ENCODE results near the gene IMPDH1.

Gene IMPDH1

DNA sequence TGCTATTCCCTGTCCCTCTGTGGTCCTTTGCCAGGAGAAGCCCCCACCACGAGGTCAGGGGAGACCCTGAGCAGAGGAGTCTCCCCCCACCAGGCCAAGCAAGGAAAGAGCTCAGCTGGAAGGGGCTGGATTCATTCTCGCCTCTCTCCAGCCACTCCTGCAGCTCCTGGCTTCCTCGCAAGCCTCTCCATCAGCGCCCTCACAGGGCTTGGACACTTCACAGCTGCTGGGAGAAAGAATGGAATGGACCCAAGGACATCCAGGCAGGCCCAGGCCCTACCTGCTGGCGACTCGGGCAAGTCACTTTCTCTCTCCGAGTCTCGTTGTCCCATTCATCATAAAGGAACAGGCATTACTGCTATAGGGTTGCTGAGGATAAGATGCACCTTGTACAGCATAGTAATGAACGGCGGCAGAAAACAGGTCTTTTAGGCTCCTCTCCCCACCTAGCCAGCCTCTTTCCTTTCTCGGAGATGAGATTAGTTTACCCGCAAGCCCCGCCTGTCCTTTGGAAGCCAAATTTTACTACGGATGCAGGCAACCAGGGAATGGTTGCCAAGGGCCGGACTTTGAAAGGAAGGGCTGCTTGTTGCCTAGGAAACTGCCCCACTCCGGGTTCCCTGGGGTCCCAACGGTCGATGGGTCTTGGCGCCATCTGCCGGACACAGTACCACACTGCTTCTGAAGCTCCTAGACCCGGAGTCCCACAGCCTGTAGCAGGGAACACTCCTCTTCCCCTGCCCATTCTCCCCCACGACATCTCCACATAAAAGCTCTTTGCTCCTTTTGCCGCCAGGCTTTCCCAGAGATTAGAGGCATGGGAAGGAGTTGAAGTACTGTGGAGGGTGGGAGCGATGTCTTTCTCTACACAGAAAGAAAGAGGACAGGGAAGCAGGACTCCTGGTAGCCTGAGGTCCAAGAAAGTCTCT, 22.3 kb downstream of the IMPDH1 start:
- peak; percentile 98 for DNase-seq (ENCODE audit: low spot score)

- DNase-seq (ENCODE audit: low spot score): no peak
These were observed 23.5 kb downstream of the IMPDH1 start for GRCh38 chr7:128385988-128386925.

DNA sequence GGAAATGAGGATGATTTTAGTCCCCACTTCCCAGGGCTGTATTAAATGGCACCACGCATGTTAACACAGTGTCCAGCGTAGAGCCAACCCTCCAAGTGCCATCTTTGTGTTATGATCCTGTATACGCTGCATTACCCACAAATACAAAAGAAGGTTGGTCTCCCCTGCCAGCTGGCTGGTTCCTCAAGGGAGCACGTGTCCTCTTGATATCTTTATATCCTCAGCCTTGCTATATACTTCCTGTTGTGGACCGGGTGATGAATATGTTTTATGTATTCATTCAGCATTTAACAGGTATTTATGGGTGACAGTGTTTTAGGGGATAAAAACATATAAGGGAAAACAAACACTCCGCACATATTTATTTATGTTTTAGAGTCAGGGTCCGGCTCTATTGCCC, 25.1 kb downstream of the IMPDH1 start:
- DNase-seq (ENCODE audit: low spot score): no peak

DNA sequence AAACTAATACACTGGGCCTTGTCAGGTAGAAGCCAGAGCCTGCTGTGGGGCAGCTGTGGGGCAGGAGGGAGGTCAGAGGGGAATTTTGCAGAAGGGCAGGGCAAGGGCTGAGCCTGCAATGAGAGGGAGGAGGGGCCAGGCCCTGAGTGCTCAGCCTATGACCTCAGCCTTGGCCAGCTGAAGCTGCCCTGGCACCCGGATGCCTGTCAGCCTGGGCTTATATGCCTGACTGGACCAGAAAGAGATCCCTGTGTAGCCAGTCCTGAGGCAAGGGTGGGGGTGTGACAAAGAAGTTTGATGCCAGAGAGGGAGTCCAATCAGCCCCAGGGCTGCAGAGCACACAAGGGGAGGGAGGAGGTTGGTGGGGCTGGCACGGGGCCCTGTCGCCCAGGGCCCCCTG, 26.0 kb downstream of the IMPDH1 start:
- DNase-seq (ENCODE audit: low spot score): no peak

- peak; percentile 70 for DNase-seq (ENCODE audit: low spot score)
These were observed 28.5 kb downstream of the IMPDH1 start for GRCh38 chr7:128381161-128381821.

- DNase-seq (ENCODE audit: low spot score): no peak
These were observed 29.2 kb downstream of the IMPDH1 start for GRCh38 chr7:128380483-128381106.

DNA sequence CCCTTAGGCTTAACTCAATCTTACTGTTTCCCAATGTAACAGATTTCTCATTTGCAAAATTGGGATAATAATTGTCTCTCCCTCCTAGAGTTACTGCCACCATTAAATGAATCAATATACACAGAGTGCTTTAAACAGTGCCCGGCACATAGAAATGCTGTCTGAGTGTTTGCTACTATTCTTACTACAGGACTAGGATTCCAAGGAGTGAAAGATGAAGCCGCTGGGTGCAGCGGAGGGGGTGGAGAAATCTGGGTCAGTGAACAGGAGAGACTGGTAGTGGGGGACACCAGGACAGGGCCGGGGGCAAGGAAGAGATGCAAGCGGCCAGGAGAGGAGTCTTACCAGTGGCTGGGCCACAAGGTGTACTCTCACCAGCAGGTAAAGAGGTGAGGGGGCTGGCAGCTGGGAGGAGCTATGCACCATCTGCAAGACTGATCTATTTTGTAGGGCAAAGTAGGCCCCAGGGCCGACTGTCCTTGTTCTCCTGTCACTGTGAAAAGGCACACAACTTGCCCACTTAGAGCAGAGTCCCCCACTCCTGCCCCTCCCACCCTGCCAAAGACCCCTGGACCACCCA, 29.8 kb downstream of the IMPDH1 start:
- DNase-seq (ENCODE audit: low spot score): no peak

- DNase-seq (ENCODE audit: low spot score): no peak
These were observed 31.1 kb downstream of the IMPDH1 start for GRCh38 chr7:128378637-128379036.

- DNase-seq (ENCODE audit: low spot score): no peak
These were observed 33.7 kb downstream of the IMPDH1 start for GRCh38 chr7:128376077-128376476.

GRCh38 chr7:128374041-128374440, 35.7 kb downstream of the IMPDH1 start:
- DNase-seq (ENCODE audit: low spot score): no peak

- no peak for DNase-seq (ENCODE audit: low spot score)
These were observed 36.2 kb downstream of the IMPDH1 start for GRCh38 chr7:128373606-128374005.

DNA sequence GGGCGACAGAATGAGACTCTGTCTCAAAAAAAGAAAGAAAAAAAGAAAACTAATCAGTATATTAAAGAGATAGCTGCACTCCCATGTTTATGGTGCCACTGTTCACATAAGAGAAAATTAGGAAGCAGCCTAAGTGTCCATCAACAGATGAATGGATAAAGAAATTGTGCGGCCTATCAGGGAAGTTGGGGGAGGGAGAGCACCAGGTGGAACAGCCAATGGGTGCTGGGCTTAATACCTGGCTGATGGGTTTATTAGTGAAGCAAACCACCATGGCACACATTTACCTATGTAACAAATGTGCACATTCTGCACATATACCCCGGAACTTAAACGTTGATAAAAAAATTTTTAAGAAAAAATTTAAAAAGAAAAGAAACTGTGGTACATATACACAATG, 39.3 kb downstream of the IMPDH1 start:
- no peak for DNase-seq (ENCODE audit: low spot score)

DNA sequence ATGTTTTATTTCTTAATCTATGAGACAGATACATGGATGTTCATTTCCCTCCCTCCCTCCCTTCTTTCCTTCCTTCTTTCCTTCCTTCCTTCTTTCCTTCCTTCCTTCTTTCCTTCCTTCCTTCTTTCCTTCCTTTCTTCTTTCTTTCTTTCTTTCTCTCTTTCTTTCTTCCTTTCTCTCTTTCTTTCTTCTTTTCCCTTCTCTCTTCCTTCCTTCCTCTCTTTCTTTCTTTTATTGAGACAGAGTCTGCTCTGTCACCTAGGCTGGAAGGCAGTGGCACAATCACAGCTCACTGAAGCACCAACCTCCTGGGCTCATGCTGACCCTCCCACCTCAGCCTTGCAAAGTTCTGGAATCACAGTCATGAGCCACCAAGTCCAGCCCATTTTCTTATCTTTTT, 42.8 kb downstream of the IMPDH1 start:
- DNase-seq (ENCODE audit: low spot score): no peak

DNA sequence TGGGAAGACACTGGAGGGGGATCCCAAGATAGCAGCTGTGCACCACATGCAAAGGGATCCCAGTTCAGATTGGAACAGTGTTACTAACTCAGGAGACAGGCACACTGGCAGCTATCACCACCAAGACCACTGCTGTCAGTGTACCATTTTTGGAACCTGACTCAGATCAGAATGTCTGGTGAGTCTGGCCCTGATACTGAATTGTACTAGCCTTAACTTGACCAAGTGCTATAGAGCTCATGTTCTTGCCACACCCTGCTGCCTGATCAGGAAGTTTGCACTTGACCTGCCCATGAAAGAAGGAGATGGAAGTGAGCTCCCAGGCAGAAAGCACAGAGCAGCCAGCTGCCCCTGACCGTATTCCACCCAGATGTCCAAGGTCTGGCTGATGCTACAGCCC, 43.5 kb downstream of the IMPDH1 start:
- DNase-seq (ENCODE audit: low spot score): peak; percentile 9

- DNase-seq (ENCODE audit: low spot score): no peak
These were observed 44.4 kb downstream of the IMPDH1 start for GRCh38 chr7:128365432-128365831.

- no peak for DNase-seq (ENCODE audit: low spot score)
These were observed 45.5 kb downstream of the IMPDH1 start for GRCh38 chr7:128364166-128364870.

DNA sequence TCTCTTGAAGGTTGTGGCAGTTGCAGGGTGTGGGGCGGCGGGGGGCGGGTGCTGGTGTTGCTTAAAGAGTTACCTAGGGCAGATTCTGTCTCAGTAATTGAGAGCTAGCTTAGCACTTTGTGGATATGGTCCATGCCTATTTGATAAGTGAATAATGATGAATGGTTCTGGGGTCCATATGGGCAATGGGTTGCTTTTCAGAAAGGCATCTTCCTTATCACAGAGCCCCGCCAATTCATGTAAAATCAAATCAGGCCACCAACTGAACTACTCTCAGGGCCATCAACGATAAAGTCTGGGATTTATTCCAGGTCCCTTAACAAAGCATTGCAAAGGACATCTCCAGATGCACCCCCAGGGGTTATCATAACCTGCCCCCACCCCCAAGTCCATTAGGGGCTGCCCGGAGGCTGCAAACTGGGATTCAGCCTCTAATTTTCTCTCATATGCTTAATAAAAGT, 46.5 kb downstream of the IMPDH1 start:
- no peak for DNase-seq (ENCODE audit: low spot score)

- DNase-seq (ENCODE audit: low spot score): no peak
These were observed 47.1 kb downstream of the IMPDH1 start for GRCh38 chr7:128362670-128363069.

GRCh38 chr7:128361411-128362379, 48.1 kb downstream of the IMPDH1 start, which contains the start of gene PRRT4:
TSS of gene PRRT4 (minus strand) at chr7:128361690.
- peak; percentile 77 for DNase-seq (ENCODE audit: low spot score)

GRCh38 chr7:128360359-128360678, 49.5 kb downstream of the IMPDH1 start:
- no peak for DNase-seq (ENCODE audit: low spot score)

Measured in HuH-7 (cell line).